Measurements from ENCODE around the gene CC2D1A.
A peak's percentile ranks its signal among the peaks of the same experiment; 100 is the strongest.

Gene CC2D1A

GRCh38 chr19:13872339-13872694 lies 33.7 kb upstream of the CC2D1A start:
- DNase-seq: no peak
- H3K27ac ChIP-seq (ENCODE audit: low read length): no peak overlapping the region
- no peak overlapping the region for H3K4me3 ChIP-seq (ENCODE audit: low read length)
- no peak overlapping the region for H3K9ac ChIP-seq (ENCODE audit: low read length)
- H3K9me3 ChIP-seq (replicated peaks; ENCODE audit: insufficient read depth, low read length): no peaks in the 10 kb centered on the region
- no peaks in the 10 kb centered on the region for H3F3A ChIP-seq (ENCODE audit: insufficient read depth, low read length)
- H3K9me2 ChIP-seq (replicated peaks; ENCODE audit: insufficient read depth, low read length): no peaks in the 10 kb centered on the region
- no peaks in the 10 kb centered on the region for H3K36me3 ChIP-seq (replicated peaks; ENCODE audit: insufficient read depth, low read length)
- H4K20me1 ChIP-seq (ENCODE audit: insufficient read depth, low read length): no peaks in the 10 kb centered on the region
- peaks cover 85% of the 10 kb centered on the region for H3K27me3 ChIP-seq (replicated peaks; ENCODE audit: insufficient read depth, low read length)
- TF ChIP-seq EZH2phosphoT487 (IDR thresholded peaks at IDR 0.05; ENCODE audit: low read length) (no peak), EZH2 (optimal IDR thresholded peaks at IDR 0.05; ENCODE audit: low read depth, low read length) (no peak), CTCF (IDR thresholded peaks at IDR 0.05; ENCODE audit: low read length) (no peak)
- peak overlapping the region; percentile 53; the same call in 1 of the 2 replicates for H2AFZ ChIP-seq (ENCODE audit: low read length)
- no peaks in the 10 kb centered on the region for H3K79me2 ChIP-seq (ENCODE audit: low read length)
- H3K4me2 ChIP-seq (ENCODE audit: low read depth, low read length): peak overlapping the region; percentile 62; the same call in 1 of the 2 replicates
- H3K4me1 ChIP-seq (ENCODE audit: low read length): no peaks in the 10 kb centered on the region

DNA sequence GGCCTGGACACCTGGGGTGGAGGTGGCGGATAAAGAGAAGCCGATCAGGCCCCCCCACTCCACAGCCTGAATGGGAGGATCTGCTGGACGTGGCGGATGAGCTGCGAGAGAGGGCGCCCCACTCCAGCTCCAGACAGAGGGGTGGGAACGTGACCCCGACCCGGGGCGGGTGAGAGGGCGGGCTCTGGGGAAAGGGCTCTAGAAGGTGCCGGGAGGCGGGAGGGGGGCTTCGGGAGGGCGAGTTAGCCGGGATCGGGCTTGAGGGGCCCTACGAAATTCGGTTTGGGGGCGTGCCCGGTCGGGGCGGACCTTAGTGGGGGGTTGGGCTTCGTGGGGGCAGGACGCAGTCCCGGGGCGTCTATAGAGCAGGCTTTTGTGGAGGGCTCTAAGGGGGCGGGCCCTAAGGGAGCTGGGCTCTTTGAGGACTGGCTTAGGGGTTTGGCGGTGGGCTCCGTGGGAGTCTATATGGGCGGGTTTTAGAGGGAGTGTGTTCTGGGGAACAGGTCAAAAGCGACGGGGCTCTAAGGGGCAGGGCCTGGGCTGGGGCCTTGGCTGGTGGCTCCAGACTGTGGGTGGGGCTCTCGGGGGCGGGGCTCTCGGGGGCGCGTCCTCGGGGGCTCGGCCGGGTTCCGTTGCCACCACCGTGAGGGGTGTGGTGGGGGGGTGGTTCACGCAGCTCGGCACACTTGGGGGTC lies 33.2 kb upstream of the CC2D1A start:
- no peak overlapping the region for H3K9ac ChIP-seq (ENCODE audit: low read length)
- H3K79me2 ChIP-seq (ENCODE audit: low read length): no peaks in the 10 kb centered on the region
- TF ChIP-seq EZH2 (optimal IDR thresholded peaks at IDR 0.05; ENCODE audit: low read depth, low read length): no peak
- TF ChIP-seq CTCF (IDR thresholded peaks at IDR 0.05; ENCODE audit: low read length): peak; percentile 23
- H3F3A ChIP-seq (ENCODE audit: insufficient read depth, low read length): no peaks in the 10 kb centered on the region
- H3K27ac ChIP-seq (ENCODE audit: low read length): no peak overlapping the region
- no peaks in the 10 kb centered on the region for H3K36me3 ChIP-seq (replicated peaks; ENCODE audit: insufficient read depth, low read length)
- no peaks in the 10 kb centered on the region for H4K20me1 ChIP-seq (ENCODE audit: insufficient read depth, low read length)
- H3K4me2 ChIP-seq (ENCODE audit: low read depth, low read length): peak overlapping the region; percentile 62; the same call in 1 of the 2 replicates
- no peaks in the 10 kb centered on the region for H3K9me3 ChIP-seq (replicated peaks; ENCODE audit: insufficient read depth, low read length)
- peaks cover 85% of the 10 kb centered on the region for H3K27me3 ChIP-seq (replicated peaks; ENCODE audit: insufficient read depth, low read length)
- peak overlapping the region; percentile 53 for H2AFZ ChIP-seq (ENCODE audit: low read length)
- no peaks in the 10 kb centered on the region for H3K9me2 ChIP-seq (replicated peaks; ENCODE audit: insufficient read depth, low read length)
- no peaks in the 10 kb centered on the region for H3K4me1 ChIP-seq (ENCODE audit: low read length)
- peak overlapping the region; percentile 44; the same call in 1 of the 2 replicates for H3K4me3 ChIP-seq (ENCODE audit: low read length)
- no peak for DNase-seq

DNA sequence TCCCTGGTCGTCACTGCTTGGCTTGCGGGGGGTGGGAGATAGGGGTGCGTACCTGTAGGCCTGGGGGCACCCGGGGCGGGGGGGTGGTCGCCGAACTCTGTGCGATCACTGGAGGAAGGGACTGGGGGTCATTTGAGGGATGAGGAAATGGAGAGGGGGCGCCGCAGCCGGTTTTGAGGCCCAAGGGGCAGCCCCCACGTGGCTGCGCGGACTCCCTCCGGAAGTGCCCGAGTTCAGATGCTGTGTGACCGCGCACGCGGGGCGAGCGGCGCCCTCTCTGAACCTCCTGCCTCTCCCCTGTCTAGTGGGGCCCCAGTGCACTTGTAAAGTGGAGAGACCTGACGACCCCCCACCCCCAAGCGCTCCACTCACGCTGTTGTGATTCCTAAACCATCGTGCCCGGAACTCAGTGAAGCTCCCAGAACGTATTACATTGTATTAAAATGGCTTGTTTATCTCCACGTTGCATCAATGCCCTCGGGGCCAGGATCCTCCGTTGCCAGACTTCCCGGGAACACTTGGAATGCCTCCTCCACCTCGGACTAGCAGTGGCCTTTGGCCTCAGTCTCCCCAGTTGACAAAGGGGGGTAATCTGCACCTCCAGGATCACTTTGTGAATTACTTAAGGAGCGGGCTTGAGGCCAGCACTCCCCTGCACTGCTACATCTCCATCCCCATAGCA lies 32.0 kb upstream of the CC2D1A start:
- Histone ChIP-seq H3K4me1 (ENCODE audit: low read length) (no peaks in the 10 kb centered on the region), H3K9me3 (replicated peaks; ENCODE audit: insufficient read depth, low read length) (no peaks in the 10 kb centered on the region), H3F3A (ENCODE audit: insufficient read depth, low read length) (no peaks in the 10 kb centered on the region), H3K79me2 (ENCODE audit: low read length) (no peaks in the 10 kb centered on the region), H4K20me1 (ENCODE audit: insufficient read depth, low read length) (no peaks in the 10 kb centered on the region), H3K4me2 (ENCODE audit: low read depth, low read length) (no peak overlapping the region), H3K4me3 (ENCODE audit: low read length) (no peak overlapping the region), H3K9ac (ENCODE audit: low read length) (no peak overlapping the region), H3K9me2 (replicated peaks; ENCODE audit: insufficient read depth, low read length) (no peaks in the 10 kb centered on the region), H3K27me3 (replicated peaks; ENCODE audit: insufficient read depth, low read length) (peaks cover 80% of the 10 kb centered on the region), H2AFZ (ENCODE audit: low read length) (no peak overlapping the region), H3K36me3 (replicated peaks; ENCODE audit: insufficient read depth, low read length) (no peaks in the 10 kb centered on the region), H3K27ac (ENCODE audit: low read length) (no peak overlapping the region)
- TF ChIP-seq EZH2 (optimal IDR thresholded peaks at IDR 0.05; ENCODE audit: low read depth, low read length): no peak
- DNase-seq: no peak

DNA sequence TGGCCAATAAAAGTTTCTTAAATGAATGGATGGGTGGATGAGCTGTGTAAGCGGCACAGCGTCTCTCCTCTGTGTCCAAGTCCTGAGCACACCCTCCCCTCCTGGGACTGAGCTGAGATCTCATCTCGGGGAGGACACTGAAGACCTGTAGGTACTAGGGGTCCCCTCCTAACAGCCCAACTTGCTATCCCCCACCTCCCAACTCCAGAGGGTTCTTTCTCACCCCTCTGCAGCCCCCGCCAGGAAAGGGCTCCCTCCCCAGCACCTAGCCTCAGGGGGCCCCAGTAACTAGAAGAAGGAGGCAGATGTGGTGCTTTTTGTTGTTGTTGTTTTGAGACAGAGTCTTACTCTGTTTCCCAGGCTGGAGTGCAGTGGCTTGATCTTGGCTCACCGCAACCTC lies 30.2 kb upstream of the CC2D1A start:
- TF ChIP-seq CTCF (IDR thresholded peaks at IDR 0.05; ENCODE audit: low read length): no peak
- no peak for TF ChIP-seq EZH2 (optimal IDR thresholded peaks at IDR 0.05; ENCODE audit: low read depth, low read length)
- no peak overlapping the region for H2AFZ ChIP-seq (ENCODE audit: low read length)
- no peaks in the 10 kb centered on the region for H3F3A ChIP-seq (ENCODE audit: insufficient read depth, low read length)
- no peak overlapping the region for H3K4me3 ChIP-seq (ENCODE audit: low read length)
- DNase-seq: no peak
- H3K9me3 ChIP-seq (replicated peaks; ENCODE audit: insufficient read depth, low read length): no peaks in the 10 kb centered on the region
- H3K27ac ChIP-seq (ENCODE audit: low read length): no peak overlapping the region
- no peak overlapping the region for H3K4me2 ChIP-seq (ENCODE audit: low read depth, low read length)
- H4K20me1 ChIP-seq (ENCODE audit: insufficient read depth, low read length): no peaks in the 10 kb centered on the region
- no peak overlapping the region for H3K9ac ChIP-seq (ENCODE audit: low read length)
- H3K36me3 ChIP-seq (replicated peaks; ENCODE audit: insufficient read depth, low read length): no peaks in the 10 kb centered on the region
- H3K4me1 ChIP-seq (ENCODE audit: low read length): peaks cover 6% of the 10 kb centered on the region
- peaks cover 64% of the 10 kb centered on the region for H3K27me3 ChIP-seq (replicated peaks; ENCODE audit: insufficient read depth, low read length)
- no peaks in the 10 kb centered on the region for H3K79me2 ChIP-seq (ENCODE audit: low read length)
- no peaks in the 10 kb centered on the region for H3K9me2 ChIP-seq (replicated peaks; ENCODE audit: insufficient read depth, low read length)

All from MM.1S (cell line).